Measurements from ENCODE around the gene DDX28.
"Not testable (repeated sequence)": the region's sequence is repeated elsewhere in the genome, so short reads cannot be mapped to it uniquely, and the experiment has no call there.

- not testable (repeated sequence) for TF ChIP-seq POLR2A, CTCF (IDR thresholded peaks at IDR 0.05)
Measured at GRCh38 chr16:67998779-67999688, 24.0 kb downstream of the DDX28 start, which contains the start of gene DPEP2.
